OCI-LY3 (cell line): ENCODE measurements around the gene SLC49A3.
"Not testable (repeated sequence)": the region's sequence is repeated elsewhere in the genome, so short reads cannot be mapped to it uniquely, and the experiment has no call there.

Source experiments
- H2AFZ ChIP-seq: fragments of 200-600, 300-600 bp; shearing (Covaris generic); 2 replicates; pipeline ENCODE4 v1.6.0; 2014; ENCODE audit warnings: antibody characterized with exemption, low read depth, low read length
- H3K27ac ChIP-seq: fragments of 200-600, 300-600 bp; sonication (generic); 2 replicates; pipeline ENCODE4 v1.5.1; 2014; ENCODE audit warnings: mild to moderate bottlenecking, low read length, moderate library complexity, mixed read lengths
- H3K27me3 ChIP-seq: fragments of 200-600, 300-600 bp; sonication (generic); 2 replicates; pipeline ENCODE4 v1.6.1; 2014; ENCODE audit warnings: low read depth, low read length, mixed read lengths
- H3K36me3 ChIP-seq: fragments of 200-600, 300-600 bp; sonication (generic); replicated peaks from 2 replicates; pipeline ENCODE3; 2014; ENCODE audit warnings: low read depth, low read length, mixed read lengths
- H3K4me1 ChIP-seq: fragments of 300-600, 200-600 bp; sonication (generic); 2 replicates; pipeline ENCODE4 v1.6.1; 2014; ENCODE audit warnings: low read length, mixed read lengths
- H3K4me2 ChIP-seq: fragments of 200-600, 300-600 bp; sonication (generic); 2 replicates; pipeline ENCODE4 v1.6.1; 2014; ENCODE audit warnings: low read length, mixed read lengths
- H3K4me3 ChIP-seq: fragments of 300-600, 200-600 bp; sonication (generic); 2 replicates; pipeline ENCODE4 v1.5.1; 2014; ENCODE audit warnings: antibody characterized with exemption, mild to moderate bottlenecking, low read length, moderate library complexity
- H3K79me2 ChIP-seq: fragments of 300-600, 200-600 bp; shearing (Covaris generic); 2 replicates; pipeline ENCODE4 v1.6.1; 2014; ENCODE audit warnings: mild to moderate bottlenecking, low read length, mixed read lengths
- H3K9ac ChIP-seq: fragments of 300-600, 200-600 bp; shearing (Covaris generic); 2 replicates; pipeline ENCODE4 v1.6.0; 2014; ENCODE audit warnings: mild to moderate bottlenecking, low read length, moderate library complexity
- H3K9me3 ChIP-seq: fragments of 200-600, 300-600 bp; shearing (Covaris generic); 2 replicates; pipeline ENCODE4 v1.6.1; 2014; ENCODE audit warnings: low read length, mixed read lengths; ENCODE audit not compliant: insufficient read depth
- H4K20me1 ChIP-seq: fragments of 200-600, 300-600 bp; sonication (generic); 2 replicates; pipeline ENCODE4 v1.6.1; 2016; ENCODE audit warnings: low read length, mixed read lengths; ENCODE audit not compliant: insufficient read depth
- EZH2phosphoT487 ChIP-seq: fragments of 200-600 bp; shearing (Covaris generic); IDR thresholded peaks from 2 replicates; pipeline ENCODE4 v1.6.1; 2018; ENCODE audit warnings: antibody characterized with exemption, mixed run types, low read depth
- TF ChIP-seq, protein P1 (sequence below): fragments of 200-600, 300-600 bp; sonication (generic); IDR thresholded peaks from 2 replicates; pipeline ENCODE4 v1.5.1; 2014; ENCODE audit warnings: antibody characterized with exemption, low read length, low read depth

SLC49A3 gene

DNA sequence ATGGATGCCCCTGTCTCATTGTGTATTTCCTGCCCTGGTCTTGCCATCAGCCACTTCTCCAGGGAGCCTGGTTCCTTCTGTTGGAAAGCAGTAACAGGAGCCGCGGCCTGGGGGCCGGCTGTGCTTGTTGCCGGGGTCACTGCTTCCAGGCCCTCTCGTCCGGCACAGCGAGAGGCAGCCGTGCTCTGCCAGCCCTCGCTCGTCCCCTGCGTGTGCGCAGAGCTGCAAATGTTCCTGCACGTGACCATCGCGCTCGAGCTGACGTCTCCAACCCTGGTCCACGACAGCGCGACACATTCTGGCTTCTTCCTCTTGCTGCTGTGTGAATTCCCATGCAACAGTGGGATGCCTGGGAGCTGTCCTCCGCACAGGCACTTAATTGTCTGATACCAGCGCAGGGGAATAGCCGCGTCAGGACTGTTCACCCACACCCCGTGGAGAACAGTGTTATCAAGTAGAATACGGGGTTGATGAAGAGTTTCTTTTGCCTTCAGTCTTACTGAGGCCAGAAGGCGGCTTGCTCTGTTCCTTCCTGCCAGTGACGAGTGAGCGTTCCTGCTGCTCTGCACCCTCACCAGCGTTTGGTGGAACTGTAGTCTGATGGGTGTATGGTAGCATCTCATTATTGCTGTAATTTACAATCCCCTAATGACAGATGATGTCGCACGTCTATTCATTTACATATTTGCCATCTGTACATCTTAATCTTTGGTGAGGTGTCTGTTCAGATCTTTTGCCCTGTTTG lies 51.2 kb downstream of the SLC49A3 start:
- Histone ChIP-seq H3K9ac (no peak overlapping the region), H3K36me3 (no peaks in the 10 kb centered on the region), H4K20me1 (no peaks in the 10 kb centered on the region), H3K4me3 (no peak overlapping the region), H2AFZ (no peak overlapping the region), H3K27me3 (no peaks in the 10 kb centered on the region), H3K4me1 (no peaks in the 10 kb centered on the region), H3K4me2 (no peak overlapping the region), H3K79me2 (no peaks in the 10 kb centered on the region), H3K9me3 (no peaks in the 10 kb centered on the region), H3K27ac (no peak overlapping the region)
- TF ChIP-seq, protein P1, sequence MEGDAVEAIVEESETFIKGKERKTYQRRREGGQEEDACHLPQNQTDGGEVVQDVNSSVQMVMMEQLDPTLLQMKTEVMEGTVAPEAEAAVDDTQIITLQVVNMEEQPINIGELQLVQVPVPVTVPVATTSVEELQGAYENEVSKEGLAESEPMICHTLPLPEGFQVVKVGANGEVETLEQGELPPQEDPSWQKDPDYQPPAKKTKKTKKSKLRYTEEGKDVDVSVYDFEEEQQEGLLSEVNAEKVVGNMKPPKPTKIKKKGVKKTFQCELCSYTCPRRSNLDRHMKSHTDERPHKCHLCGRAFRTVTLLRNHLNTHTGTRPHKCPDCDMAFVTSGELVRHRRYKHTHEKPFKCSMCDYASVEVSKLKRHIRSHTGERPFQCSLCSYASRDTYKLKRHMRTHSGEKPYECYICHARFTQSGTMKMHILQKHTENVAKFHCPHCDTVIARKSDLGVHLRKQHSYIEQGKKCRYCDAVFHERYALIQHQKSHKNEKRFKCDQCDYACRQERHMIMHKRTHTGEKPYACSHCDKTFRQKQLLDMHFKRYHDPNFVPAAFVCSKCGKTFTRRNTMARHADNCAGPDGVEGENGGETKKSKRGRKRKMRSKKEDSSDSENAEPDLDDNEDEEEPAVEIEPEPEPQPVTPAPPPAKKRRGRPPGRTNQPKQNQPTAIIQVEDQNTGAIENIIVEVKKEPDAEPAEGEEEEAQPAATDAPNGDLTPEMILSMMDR, result no peak
- no peak for TF ChIP-seq EZH2phosphoT487

DNA sequence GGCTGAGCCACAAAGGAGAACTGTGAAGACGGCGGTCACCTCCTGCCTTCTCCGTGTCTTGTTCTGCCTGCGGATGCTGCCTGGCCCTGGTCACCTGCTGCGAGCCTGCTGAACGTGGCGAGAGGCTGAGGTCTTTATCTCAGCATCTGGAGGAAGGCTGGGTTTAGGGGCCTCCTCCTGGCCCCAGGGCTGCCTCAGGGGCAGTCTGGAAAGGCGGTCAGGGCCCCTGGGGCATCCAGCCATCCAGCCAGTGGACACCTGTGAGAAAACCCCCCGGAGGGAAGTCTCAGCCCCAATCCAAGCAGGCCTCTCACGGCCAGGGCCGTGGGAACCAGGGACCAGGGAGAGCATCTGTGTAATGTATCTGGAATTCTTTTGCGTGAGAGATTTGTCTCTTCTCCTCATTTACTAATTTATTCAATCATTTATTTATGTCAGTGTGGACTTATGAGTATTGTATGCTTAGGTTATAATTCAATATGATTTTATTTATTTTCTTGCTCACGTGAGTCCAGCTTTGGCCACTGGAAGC lies 52.3 kb downstream of the SLC49A3 start:
- no peaks in the 10 kb centered on the region for H3K4me1 ChIP-seq
- no peak overlapping the region for H3K4me2 ChIP-seq
- H3K27me3 ChIP-seq, result no peaks in the 10 kb centered on the region
- no peak overlapping the region for H2AFZ ChIP-seq
- no peaks in the 10 kb centered on the region for H4K20me1 ChIP-seq
- H3K9me3 ChIP-seq, result no peaks in the 10 kb centered on the region
- H3K9ac ChIP-seq, result no peak overlapping the region
- no peak overlapping the region for H3K27ac ChIP-seq
- TF ChIP-seq, protein P1, result no peak
- no peak for TF ChIP-seq EZH2phosphoT487
- no peaks in the 10 kb centered on the region for H3K36me3 ChIP-seq
- H3K79me2 ChIP-seq, result no peaks in the 10 kb centered on the region
- no peak overlapping the region for H3K4me3 ChIP-seq

DNA sequence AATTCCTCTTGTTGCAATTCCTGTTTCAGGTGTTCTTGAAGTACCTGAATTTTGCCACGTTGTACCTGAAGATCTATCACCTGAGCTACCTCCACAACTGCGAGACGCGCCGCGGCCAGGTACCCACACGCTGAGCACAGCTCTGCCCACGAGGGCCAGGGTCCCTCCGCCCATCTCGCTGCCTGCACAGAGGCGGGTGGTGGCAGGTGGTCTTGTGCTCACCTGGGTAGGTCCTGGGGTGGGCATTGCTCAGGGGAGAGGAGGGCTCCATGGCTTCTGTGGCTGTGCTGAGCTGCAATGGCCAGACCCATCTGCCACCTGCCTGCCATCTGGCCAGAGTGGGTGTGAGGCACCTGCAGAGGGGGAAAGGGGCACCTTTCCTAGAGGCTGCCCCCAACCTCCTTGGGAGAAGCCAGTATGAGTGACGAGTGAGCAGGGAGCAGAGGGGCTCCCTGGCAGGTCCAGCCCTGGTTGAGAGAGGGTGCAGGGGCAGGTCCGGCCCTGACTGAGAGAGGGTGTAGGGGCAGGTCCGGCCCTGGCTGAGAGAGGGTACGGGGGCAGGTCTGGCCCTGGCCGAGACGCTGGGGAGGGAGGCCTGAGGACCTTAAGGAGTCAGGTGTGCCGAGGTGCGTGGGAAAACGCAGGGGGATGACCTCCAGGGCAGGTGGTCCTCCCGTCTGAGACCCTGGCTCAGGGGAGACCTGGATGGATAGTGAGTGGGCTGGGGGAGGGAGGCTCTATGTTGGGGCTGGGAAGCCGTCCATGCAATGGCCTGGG lies 52.9 kb downstream of the SLC49A3 start:
- Histone ChIP-seq H3K9me3 (no peaks in the 10 kb centered on the region), H3K79me2 (no peaks in the 10 kb centered on the region), H3K27me3 (no peaks in the 10 kb centered on the region), H3K27ac (no peak overlapping the region), H4K20me1 (no peaks in the 10 kb centered on the region), H3K36me3 (no peaks in the 10 kb centered on the region), H3K9ac (no peak overlapping the region), H3K4me2 (no peak overlapping the region), H2AFZ (no peak overlapping the region), H3K4me3 (no peak overlapping the region), H3K4me1 (no peaks in the 10 kb centered on the region)
- no peak for TF ChIP-seq EZH2phosphoT487

DNA sequence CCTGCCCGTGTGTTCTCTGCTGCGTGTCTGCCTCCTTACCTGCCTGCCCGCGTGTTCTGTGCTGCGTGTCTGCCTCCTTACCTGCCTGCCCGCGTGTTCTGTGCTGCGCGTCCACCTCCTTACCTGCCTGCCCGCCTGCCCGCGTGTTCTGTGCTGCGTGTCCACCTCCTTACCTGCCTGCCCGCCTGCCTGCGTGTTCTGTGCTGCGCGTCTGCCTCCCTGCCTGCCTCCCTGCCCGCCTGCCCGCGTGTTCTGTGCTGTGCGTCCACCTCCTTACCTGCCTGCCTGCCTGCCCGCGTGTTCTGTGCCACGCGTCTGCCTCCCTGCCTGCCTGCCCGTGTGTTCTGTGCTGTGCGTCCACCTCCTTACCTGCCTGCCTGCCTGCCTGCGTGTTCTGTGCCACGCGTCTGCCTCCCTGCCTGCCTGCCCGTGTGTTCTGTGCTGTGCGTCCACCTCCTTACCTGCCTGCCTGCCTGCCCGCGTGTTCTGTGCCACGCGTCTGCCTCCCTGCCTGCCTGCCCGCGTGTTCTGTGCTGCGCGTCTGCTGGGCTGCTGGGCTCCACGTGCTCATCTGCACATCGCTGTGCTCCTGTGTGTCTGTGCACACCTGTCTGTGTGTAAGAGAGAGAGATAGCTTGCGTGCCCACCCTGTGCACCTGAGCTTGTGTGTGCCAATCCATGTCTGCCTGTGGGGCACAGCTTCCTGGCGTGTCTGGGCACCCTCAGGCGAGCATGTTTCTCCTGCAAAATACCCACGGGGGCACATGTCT lies 53.7 kb downstream of the SLC49A3 start:
- not testable (repeated sequence) for H3K27me3 ChIP-seq, H3K4me1 ChIP-seq, H3K36me3 ChIP-seq, H3K27ac ChIP-seq, H3K9me3 ChIP-seq, H3K4me2 ChIP-seq, H3K79me2 ChIP-seq, H3K4me3 ChIP-seq, H3K9ac ChIP-seq, H4K20me1 ChIP-seq, H2AFZ ChIP-seq
